Subcutaneous abdominal adipose tissue (tissue), 5 donors: ENCODE measurements around the gene SETBP1.

Source experiments
- H3K27ac ChIP-seq: one replicate; pipeline ENCODE4 v1.7.0; 2013; ENCODE audit warnings: low read depth, mild to moderate bottlenecking, inconsistent platforms, low read length, moderate library complexity
- H3K27me3 ChIP-seq, 5 donors: one replicate each; pipeline ENCODE4 v1.7.0; 2013; ENCODE audit warnings: low read length in 5 of 5, inconsistent platforms in 1 of 5; ENCODE audit not compliant: control insufficient read depth in 5 of 5, insufficient read depth in 4 of 5
- H3K36me3 ChIP-seq, 5 donors: one replicate each; pipeline ENCODE4 v1.7.0; 2013; ENCODE audit warnings: low read length in 5 of 5; ENCODE audit not compliant: control insufficient read depth in 5 of 5, insufficient read depth in 5 of 5
- H3K4me1 ChIP-seq, 5 donors: one replicate each; pipeline ENCODE4 v1.7.0; 2013; ENCODE audit warnings: low read length in 5 of 5, mild to moderate bottlenecking in 3 of 5, moderate library complexity in 1 of 5; ENCODE audit not compliant: control insufficient read depth in 5 of 5, insufficient read depth in 5 of 5
- H3K4me3 ChIP-seq, 5 donors: one replicate each; pipeline ENCODE4 v1.7.0; 2013; ENCODE audit warnings: low read length in 5 of 5, low read depth in 1 of 5
- H3K9ac ChIP-seq, 5 donors: one replicate each; pipeline ENCODE4 v1.7.0; 2013; ENCODE audit warnings: low read length in 5 of 5, mild to moderate bottlenecking in 4 of 5, moderate library complexity in 3 of 5
- H3K9me3 ChIP-seq, 5 donors: one replicate each; pipeline ENCODE4 v1.7.0; 2013; ENCODE audit warnings: low read length in 5 of 5; ENCODE audit not compliant: control insufficient read depth in 5 of 5
- donor health status: healthy.
- donor health status: healthy.
- donor health status: healthy.
- donor health status: healthy.
- donor health status: healthy.

Gene SETBP1

GRCh38 chr18:45083226-45083855 is 402.7 kb downstream of the SETBP1 start:
- Histone ChIP-seq H3K9me3 (no peaks in the 10 kb centered on the region), H3K27ac (no peak overlapping the region), H3K27me3 (peaks cover 0 to 6% (median 3%) of the 10 kb centered on the region in 5 donors)

GRCh38 chr18:45084206-45084605 is 403.5 kb downstream of the SETBP1 start:
- no peaks in the 10 kb centered on the region for H3K36me3 ChIP-seq
- no peaks in the 10 kb centered on the region for H3K4me1 ChIP-seq
- H3K9me3 ChIP-seq: no peaks in the 10 kb centered on the region
- H3K9ac ChIP-seq: no peak overlapping the region
- peaks cover 0 to 6% (median 3%) of the 10 kb centered on the region in 5 donors for H3K27me3 ChIP-seq
- no peak overlapping the region for H3K4me3 ChIP-seq
- no peak overlapping the region for H3K27ac ChIP-seq

More at GRCh38 chr18:45083226-45083855, 402.7 kb downstream of the SETBP1 start:
- Histone ChIP-seq H3K4me1 (no peaks in the 10 kb centered on the region), H3K4me3 (no peak overlapping the region), H3K36me3 (no peaks in the 10 kb centered on the region), H3K9ac (no peak overlapping the region)

GRCh38 chr18:45085916-45086624 is 405.4 kb downstream of the SETBP1 start:
- no peak overlapping the region for H3K4me3 ChIP-seq
- no peak overlapping the region for H3K9ac ChIP-seq
- no peak overlapping the region for H3K27ac ChIP-seq
- H3K9me3 ChIP-seq: no peaks in the 10 kb centered on the region
- H3K36me3 ChIP-seq: no peaks in the 10 kb centered on the region
- H3K27me3 ChIP-seq: peaks cover 0 to 6% (median 3%) of the 10 kb centered on the region in 5 donors
- H3K4me1 ChIP-seq: no peaks in the 10 kb centered on the region

GRCh38 chr18:45086777-45087176 is 406.1 kb downstream of the SETBP1 start:
- Histone ChIP-seq H3K4me1 (peaks cover 0 to 4% (median 0%) of the 10 kb centered on the region in 5 donors), H3K9me3 (no peaks in the 10 kb centered on the region), H3K27ac (no peak overlapping the region), H3K4me3 (no peak overlapping the region), H3K27me3 (peaks cover 0 to 6% (median 3%) of the 10 kb centered on the region in 5 donors), H3K9ac (no peak overlapping the region), H3K36me3 (no peaks in the 10 kb centered on the region)

- no peaks in the 10 kb centered on the region for H3K9me3 ChIP-seq
- H3K4me1 ChIP-seq: peaks cover 0 to 4% (median 0%) of the 10 kb centered on the region in 5 donors
- no peak overlapping the region for H3K4me3 ChIP-seq
- no peaks in the 10 kb centered on the region for H3K36me3 ChIP-seq
- no peak overlapping the region for H3K27ac ChIP-seq
- no peaks in the 10 kb centered on the region for H3K27me3 ChIP-seq
- H3K9ac ChIP-seq: no peak overlapping the region
These were observed 409.9 kb downstream of the SETBP1 start for GRCh38 chr18:45090526-45091140.

- H3K27me3 ChIP-seq: no peaks in the 10 kb centered on the region
- H3K9me3 ChIP-seq: no peaks in the 10 kb centered on the region
- no peak overlapping the region for H3K27ac ChIP-seq
- H3K4me3 ChIP-seq: no peak overlapping the region
- H3K4me1 ChIP-seq: peaks cover 5 to 25% (median 12%) of the 10 kb centered on the region in 5 donors
- no peak overlapping the region for H3K9ac ChIP-seq
- no peaks in the 10 kb centered on the region for H3K36me3 ChIP-seq
These were observed 419.8 kb downstream of the SETBP1 start for GRCh38 chr18:45100321-45101105.

- no peaks in the 10 kb centered on the region for H3K9me3 ChIP-seq
- H3K27ac ChIP-seq: no peak overlapping the region
- H3K27me3 ChIP-seq: no peaks in the 10 kb centered on the region
- no peaks in the 10 kb centered on the region for H3K36me3 ChIP-seq
- H3K4me3 ChIP-seq: no peak overlapping the region
- H3K9ac ChIP-seq: no peak overlapping the region
- H3K4me1 ChIP-seq: peaks cover 5 to 36% (median 12%) of the 10 kb centered on the region in 5 donors
These were observed 421.4 kb downstream of the SETBP1 start for GRCh38 chr18:45102126-45102525.

- H3K9ac ChIP-seq: no peak overlapping the region
- H3K36me3 ChIP-seq: no peaks in the 10 kb centered on the region
- H3K4me1 ChIP-seq: peaks cover 5 to 36% (median 12%) of the 10 kb centered on the region in 5 donors
- no peaks in the 10 kb centered on the region for H3K9me3 ChIP-seq
- H3K27ac ChIP-seq: no peak overlapping the region
- H3K4me3 ChIP-seq: no peak overlapping the region
- no peaks in the 10 kb centered on the region for H3K27me3 ChIP-seq
These were observed 422.2 kb downstream of the SETBP1 start for GRCh38 chr18:45102863-45103262.

GRCh38 chr18:45103319-45104048 is 422.8 kb downstream of the SETBP1 start:
- Histone ChIP-seq H3K36me3 (no peaks in the 10 kb centered on the region), H3K4me1 (peaks cover 5 to 36% (median 12%) of the 10 kb centered on the region in 5 donors), H3K27ac (no peak overlapping the region), H3K9ac (no peak overlapping the region), H3K9me3 (no peaks in the 10 kb centered on the region), H3K27me3 (no peaks in the 10 kb centered on the region), H3K4me3 (no peak overlapping the region)
